ENCODE measurements around the gene ATP2C2. TPM values are rescaled to one million over a fixed set of nuclear protein-coding genes. Genes with fewer than 3 reads are reported as not detected.

ATP2C2 gene
- total RNA-seq, 1 experiment from 2014 or later: 4.0 TPM

GRCh38 chr16:84478172-84478947, 110.0 kb downstream of the ATP2C2 start:
- no peak overlapping the region for H3K56ac ChIP-seq (ENCODE audit: insufficient read length, low read depth, low read length)
- H3K14ac ChIP-seq (ENCODE audit: insufficient read depth, low read length): no peak overlapping the region
- H3K18ac ChIP-seq (ENCODE audit: insufficient read length, low read depth, low read length): no peak overlapping the region
- H3K4me2 ChIP-seq (ENCODE audit: insufficient read depth, insufficient read length, low read length): no peak overlapping the region
- H3K9me3 ChIP-seq (ENCODE audit: control insufficient read depth, low read depth, low read length): no peaks in the 10 kb centered on the region
- no peaks in the 10 kb centered on the region for H3K27me3 ChIP-seq (ENCODE audit: insufficient read depth, low read length)
- Mint-ChIP-seq H3K4me1 (no peaks in the 10 kb centered on the region), H3K27me3 (ENCODE audit: low read depth) (no peaks in the 10 kb centered on the region; the same call in 1 of the 2 replicates), H3K36me3 (ENCODE audit: insufficient read depth in 1 of 3, low read depth in 3 of 3) (peaks cover 12 to 30% (median 27%) of the 10 kb centered on the region in 3 experiments), H3K9me3 (peaks cover 14% of the 10 kb centered on the region in 2 experiments), H3K4me3 (no peak overlapping the region), H3K27ac (peak overlapping the region in 1 of 3 experiments; percentile 11; a peak in 1 of 7 replicates)
- H4K5ac ChIP-seq (ENCODE audit: insufficient read length, low read depth, low read length): no peak overlapping the region
- H2BK120ac ChIP-seq (ENCODE audit: low read depth, low read length, poor library complexity, severe bottlenecking): no peak overlapping the region
- H3K27ac ChIP-seq (ENCODE audit: insufficient read length, low read depth, low read length): no peak overlapping the region
- no CpG with 5 or more reads among the region's 13 CpGs for WGBS (ENCODE audit: extremely low coverage, insufficient read length, low lambda C conversion rate)
- H3K23ac ChIP-seq (ENCODE audit: insufficient read length, low read depth, low read length): no peak overlapping the region
- H2BK20ac ChIP-seq (ENCODE audit: low read depth, low read length, poor library complexity, severe bottlenecking): no peak overlapping the region
- H2AK5ac ChIP-seq (ENCODE audit: insufficient read length, low read length): no peak overlapping the region
- H3K4ac ChIP-seq (ENCODE audit: low read depth, low read length): no peak overlapping the region
- no peak overlapping the region for H2BK12ac ChIP-seq (ENCODE audit: insufficient read length, low read depth, low read length)
- H3K79me1 ChIP-seq (ENCODE audit: insufficient read depth, low read depth, low read length, poor library complexity, severe bottlenecking): no peaks in the 10 kb centered on the region
- peaks cover 3% of the 10 kb centered on the region for H4K20me1 ChIP-seq (ENCODE audit: control insufficient read depth, insufficient read depth, insufficient read length)
- no peak overlapping the region for H2BK15ac ChIP-seq (ENCODE audit: low read depth, low read length)
- no peak overlapping the region for H2AFZ ChIP-seq (ENCODE audit: low read length)
- no peak for DNase-seq
- no peaks in the 10 kb centered on the region for H3K23me2 ChIP-seq (ENCODE audit: insufficient read length, low read depth, low read length, poor library complexity, severe bottlenecking)
- no peak for TF ChIP-seq CTCF (conservative IDR thresholded peaks at IDR 0.05)
- H2BK5ac ChIP-seq (ENCODE audit: insufficient read length, low read length): no peak overlapping the region
- no peak overlapping the region for H3K9ac ChIP-seq (ENCODE audit: extremely low read depth, insufficient read length, low read length)
- H4K91ac ChIP-seq (ENCODE audit: insufficient read length, low read depth, low read length): no peak overlapping the region
- H4K8ac ChIP-seq (replicated peaks; ENCODE audit: insufficient read length, low read depth, low read length): no peak overlapping the region
- H3K4me1 ChIP-seq (ENCODE audit: insufficient read depth, low read length): no peaks in the 10 kb centered on the region
- H3T11ph ChIP-seq (ENCODE audit: low read length): no peak overlapping the region
- H3K79me2 ChIP-seq (ENCODE audit: insufficient read depth, low read length): no peaks in the 10 kb centered on the region

All from H9 (cell line).